ENCODE data around the gene UBQLN1.

UBQLN1 gene

GRCh38 chr9:83688921-83689320, 18.8 kb downstream of the UBQLN1 start:
- DNase-seq, result peak; percentile 42

GRCh38 chr9:83681490-83681889, 26.3 kb downstream of the UBQLN1 start:
- no peak for DNase-seq

- DNase-seq, result no peak
Observed at GRCh38 chr9:83680233-83680632, 27.5 kb downstream of the UBQLN1 start.

GRCh38 chr9:83677596-83677995, 30.2 kb downstream of the UBQLN1 start:
- no peak for DNase-seq

- DNase-seq, result no peak
Observed at GRCh38 chr9:83675466-83675865, 32.3 kb downstream of the UBQLN1 start.

- DNase-seq, result no peak
Observed at GRCh38 chr9:83671451-83671850, 36.3 kb downstream of the UBQLN1 start.

GRCh38 chr9:83670381-83670780, 37.4 kb downstream of the UBQLN1 start:
- no peak for DNase-seq

- no peak for DNase-seq
Observed at GRCh38 chr9:83669067-83669466, 38.7 kb downstream of the UBQLN1 start.

GRCh38 chr9:83665580-83666200, 42.1 kb downstream of the UBQLN1 start:
- DNase-seq, result peak; percentile 62

- DNase-seq, result no peak
Observed at GRCh38 chr9:83662933-83663332, 44.8 kb downstream of the UBQLN1 start.

GRCh38 chr9:83656952-83657351, 50.8 kb downstream of the UBQLN1 start:
- DNase-seq, result no peak

GRCh38 chr9:83656032-83656680, 51.6 kb downstream of the UBQLN1 start:
- no peak for DNase-seq

- DNase-seq, result no peak
Observed at GRCh38 chr9:83655433-83655832, 52.3 kb downstream of the UBQLN1 start.

GRCh38 chr9:83652433-83652832, 55.3 kb downstream of the UBQLN1 start:
- DNase-seq, result no peak

- DNase-seq, result no peak
Observed at GRCh38 chr9:83651558-83651957, 56.2 kb downstream of the UBQLN1 start.

- no peak for DNase-seq
Observed at GRCh38 chr9:83649515-83649914, 58.2 kb downstream of the UBQLN1 start.

GRCh38 chr9:83649080-83649479, 58.7 kb downstream of the UBQLN1 start:
- DNase-seq, result peak; percentile 53

- no peak for DNase-seq
Observed at GRCh38 chr9:83646500-83647239, 61.1 kb downstream of the UBQLN1 start.

- DNase-seq, result no peak
Observed at GRCh38 chr9:83642793-83643192, 65.0 kb downstream of the UBQLN1 start.

GRCh38 chr9:83639266-83639665, 68.5 kb downstream of the UBQLN1 start:
- DNase-seq, result no peak

GRCh38 chr9:83637389-83637788, 70.4 kb downstream of the UBQLN1 start:
- DNase-seq, result no peak

- no peak for DNase-seq
Observed at GRCh38 chr9:83636813-83637212, 70.9 kb downstream of the UBQLN1 start.

- no peak for DNase-seq
Observed at GRCh38 chr9:83633676-83634075, 74.1 kb downstream of the UBQLN1 start.

GRCh38 chr9:83633255-83633654, 74.5 kb downstream of the UBQLN1 start:
- no peak for DNase-seq
